ENCODE data around the gene RNF141.

- TF ChIP-seq ZNF433 (tag by site-specific recombination; IDR thresholded peaks at IDR 0.05; ENCODE audit: low read depth), result no peak
- TF ChIP-seq ZNF548 (tag by site-specific recombination; IDR thresholded peaks at IDR 0.05), result no peak
- no peak for TF ChIP-seq CTCF (tag by site-specific recombination; IDR thresholded peaks at IDR 0.05)
- TF ChIP-seq ZBTB44 (tag by site-specific recombination; IDR thresholded peaks at IDR 0.05), result no peak
- TF ChIP-seq ZNF26 (tag by site-specific recombination; IDR thresholded peaks at IDR 0.05), result no peak
Observed at GRCh38 chr11:10579700-10580099, 38.7 kb upstream of the RNF141 start.
